SK-N-SH (cell line): ENCODE measurements around the gene RTN4.

Experiments used
- ELF1 ChIP-seq: IDR thresholded peaks from 2 replicates; pipeline ENCODE4 v1.4.0; 2012
- NRF1 ChIP-seq: IDR thresholded peaks from 2 replicates; pipeline ENCODE4 v1.6.1; 2012; ENCODE audit warnings: low read depth, mild to moderate bottlenecking, low read length
- POLR2AphosphoS5 ChIP-seq: IDR thresholded peaks from 2 replicates; pipeline ENCODE4 v1.6.1; 2012; ENCODE audit warnings: low read depth, low read length
- RFX5 ChIP-seq: IDR thresholded peaks from 2 replicates; pipeline ENCODE4 v1.6.1; 2012; ENCODE audit warnings: mild to moderate bottlenecking, improper control_type of control experiment, low read length
- TCF12 ChIP-seq: IDR thresholded peaks from 2 replicates; pipeline ENCODE4 v1.4.0; 2012
- YY1 ChIP-seq: IDR thresholded peaks from 2 replicates; pipeline ENCODE4 v1.4.0; 2012; ENCODE audit warnings: low read depth, mild to moderate bottlenecking
- TF ChIP-seq, protein P1 (sequence below): fragments of 200-600 bp; sonication (generic); IDR thresholded peaks from 2 replicates; pipeline ENCODE4 v1.6.1; 2017; ENCODE audit warnings: antibody characterized with exemption, mild to moderate bottlenecking, moderate library complexity

DNA sequence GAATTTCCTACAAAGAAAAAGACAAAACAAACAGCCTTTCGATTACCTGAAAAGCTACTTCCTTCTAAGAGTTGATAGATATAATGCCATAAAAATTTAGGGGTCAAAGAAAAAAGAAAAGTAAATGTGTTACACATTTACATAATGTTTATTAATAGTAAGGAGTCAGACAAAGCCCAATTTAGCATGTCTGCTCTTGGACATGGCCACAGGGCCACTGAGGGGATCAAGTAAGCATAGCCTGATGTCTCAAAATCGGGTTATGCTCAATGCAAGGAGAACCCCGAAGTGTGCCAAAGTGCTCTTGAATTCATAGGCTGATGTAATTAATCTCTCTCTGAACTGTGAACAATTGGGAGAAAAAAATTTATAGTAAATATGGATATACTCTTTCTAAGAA is 61.6 kb downstream of the RTN4 start:
- TF ChIP-seq, protein P1, sequence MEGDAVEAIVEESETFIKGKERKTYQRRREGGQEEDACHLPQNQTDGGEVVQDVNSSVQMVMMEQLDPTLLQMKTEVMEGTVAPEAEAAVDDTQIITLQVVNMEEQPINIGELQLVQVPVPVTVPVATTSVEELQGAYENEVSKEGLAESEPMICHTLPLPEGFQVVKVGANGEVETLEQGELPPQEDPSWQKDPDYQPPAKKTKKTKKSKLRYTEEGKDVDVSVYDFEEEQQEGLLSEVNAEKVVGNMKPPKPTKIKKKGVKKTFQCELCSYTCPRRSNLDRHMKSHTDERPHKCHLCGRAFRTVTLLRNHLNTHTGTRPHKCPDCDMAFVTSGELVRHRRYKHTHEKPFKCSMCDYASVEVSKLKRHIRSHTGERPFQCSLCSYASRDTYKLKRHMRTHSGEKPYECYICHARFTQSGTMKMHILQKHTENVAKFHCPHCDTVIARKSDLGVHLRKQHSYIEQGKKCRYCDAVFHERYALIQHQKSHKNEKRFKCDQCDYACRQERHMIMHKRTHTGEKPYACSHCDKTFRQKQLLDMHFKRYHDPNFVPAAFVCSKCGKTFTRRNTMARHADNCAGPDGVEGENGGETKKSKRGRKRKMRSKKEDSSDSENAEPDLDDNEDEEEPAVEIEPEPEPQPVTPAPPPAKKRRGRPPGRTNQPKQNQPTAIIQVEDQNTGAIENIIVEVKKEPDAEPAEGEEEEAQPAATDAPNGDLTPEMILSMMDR = no peak
- TF ChIP-seq YY1 (no peak), RFX5 (no peak), ELF1 (no peak), NRF1 (no peak), TCF12 (no peak), POLR2AphosphoS5 (peak; percentile 6; the same call in 1 of the 2 replicates)
